HG02970 (cell line): Measurements from ENCODE around the gene SFN.

Experiments used
- ATAC-seq: cut with Tn5 transposase; IDR thresholded peaks from one replicate; pipeline ENCODE4 v1.9.1; 2021; ENCODE audit warnings: mild to moderate bottlenecking, moderate library complexity, moderate number of reproducible peaks; ENCODE audit not compliant: unreplicated experiment, low FRiP score

The SFN gene

DNA sequence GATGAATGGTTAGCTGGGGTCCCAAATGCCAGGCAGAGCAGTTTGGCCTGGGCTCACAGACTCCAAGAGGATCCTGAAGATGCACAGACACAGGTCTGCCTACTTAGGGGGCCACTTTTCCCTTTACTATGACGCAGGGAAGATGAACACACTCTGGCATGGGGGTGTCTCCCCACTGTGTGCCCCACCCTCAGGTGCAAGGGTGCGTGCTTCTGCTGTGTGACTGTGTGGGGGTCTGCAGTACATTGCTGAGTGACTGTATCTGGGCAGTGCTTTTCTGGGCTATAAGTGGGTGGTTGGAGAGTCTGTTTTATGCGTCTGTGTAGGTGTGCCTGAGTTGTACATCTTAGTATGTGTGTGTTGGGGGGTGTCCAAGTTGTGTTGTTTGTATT is 47.0 kb downstream of the SFN start:
- ATAC-seq: no peak

DNA sequence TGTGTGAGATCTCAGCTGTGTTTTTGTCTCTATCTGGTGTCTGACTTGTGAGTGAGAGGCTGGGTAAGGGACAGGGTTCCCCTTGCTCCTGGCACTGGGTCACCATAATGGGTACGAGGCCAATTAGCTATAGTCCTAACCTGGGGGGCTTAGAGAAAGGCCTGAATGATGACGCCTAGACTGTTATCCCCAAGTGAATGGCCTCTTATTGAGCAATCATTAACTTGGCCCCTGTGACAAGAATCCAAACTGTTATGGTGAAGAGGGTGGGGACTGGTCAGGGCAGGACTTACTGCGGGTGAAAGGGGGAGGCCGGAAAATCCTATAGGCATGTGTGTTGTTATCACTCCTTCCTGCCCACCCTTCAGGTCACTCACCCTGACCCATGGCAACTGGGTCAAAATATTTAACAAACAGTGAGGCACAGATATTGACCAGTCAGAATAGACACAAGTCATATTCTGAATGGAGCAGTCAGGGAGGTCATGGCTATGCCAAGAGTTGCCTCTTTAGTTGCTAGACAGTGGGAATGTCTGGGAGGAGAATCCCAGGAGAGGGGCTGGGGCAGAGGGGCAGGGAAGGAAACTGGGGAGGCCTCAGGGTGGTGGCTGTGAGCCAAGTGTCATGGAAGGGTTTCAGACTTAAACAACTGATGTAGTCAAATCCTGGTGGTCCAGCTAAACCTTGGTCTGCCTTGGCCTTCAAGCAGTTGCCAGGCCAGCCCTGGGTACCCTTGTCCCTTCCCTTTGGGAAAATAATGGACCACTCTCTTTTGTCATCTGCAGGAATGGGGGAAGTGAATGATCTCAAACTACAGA is 47.6 kb downstream of the SFN start:
- no peak for ATAC-seq

DNA sequence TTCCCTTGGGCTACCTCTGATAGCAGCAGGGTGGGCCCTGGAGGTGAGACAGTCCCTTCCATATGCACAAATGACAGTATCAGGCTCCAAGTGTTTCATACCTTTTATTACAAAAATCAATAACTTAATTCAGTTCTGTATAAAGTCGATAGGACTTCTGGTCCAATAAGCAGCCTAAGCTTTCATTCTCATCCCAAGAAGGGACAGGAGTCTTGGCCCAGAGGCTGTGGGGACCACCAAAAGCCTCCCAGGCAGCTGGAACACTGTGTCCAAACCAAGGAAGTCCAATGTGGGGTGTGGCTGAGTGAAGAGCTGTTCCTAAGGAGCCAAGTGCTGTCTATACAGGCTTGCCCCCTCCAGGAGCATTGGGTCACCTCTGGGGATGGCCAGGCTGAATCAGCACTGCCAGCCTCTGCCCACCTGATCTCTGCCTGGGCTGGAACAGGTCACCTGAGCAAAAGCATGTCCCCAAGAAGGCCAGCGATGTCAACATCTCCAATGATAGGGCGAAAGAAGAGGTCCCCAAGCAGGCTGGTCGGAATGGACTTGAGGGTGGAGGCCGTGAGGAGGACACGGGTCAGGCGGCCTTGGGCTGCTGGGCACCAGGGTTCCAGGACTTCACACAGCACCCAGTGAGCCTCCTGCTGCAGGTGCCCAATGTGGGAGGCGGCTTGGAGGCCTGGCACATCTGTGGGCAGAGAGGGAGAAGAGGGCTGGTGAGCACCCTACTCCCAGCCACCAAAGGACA is 48.6 kb downstream of the SFN start:
- ATAC-seq: no peak

DNA sequence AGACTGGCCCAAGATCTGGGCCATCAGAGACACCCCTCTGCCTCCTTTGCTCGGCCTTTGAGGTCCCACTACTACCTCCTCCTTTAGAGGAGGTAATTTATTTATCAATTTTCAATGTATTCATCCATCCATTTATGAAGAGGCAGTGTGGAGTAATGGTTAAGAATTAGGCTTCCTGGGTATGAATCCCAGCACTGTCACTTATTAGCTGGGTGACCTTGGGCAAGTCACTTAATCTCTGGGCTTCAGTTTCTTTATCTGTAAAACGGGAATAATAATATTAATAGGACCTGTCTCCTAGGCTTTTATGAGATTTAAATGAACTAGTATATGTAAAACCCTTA is 49.2 kb downstream of the SFN start:
- ATAC-seq: no peak

DNA sequence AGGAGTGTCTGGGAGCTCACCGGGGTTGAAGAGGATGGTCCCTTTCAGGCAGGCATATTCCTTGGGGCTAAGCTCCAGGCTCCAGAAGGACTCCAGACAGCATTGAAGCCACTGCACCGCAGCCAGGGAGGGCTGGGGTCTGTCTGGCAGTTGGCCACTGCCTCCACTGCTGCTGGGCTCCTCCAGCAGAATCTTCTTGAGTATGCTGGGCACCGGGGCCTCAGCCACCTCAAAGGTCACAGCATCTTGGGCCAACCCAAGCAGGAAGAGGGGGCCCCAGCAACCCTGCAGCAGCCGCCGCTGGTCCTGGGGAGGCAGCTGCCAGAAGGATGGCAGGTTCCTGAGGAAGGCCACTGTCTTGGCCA is 50.4 kb downstream of the SFN start:
- no peak for ATAC-seq
